ENCODE measurements around the gene FLT4. TPM values are rescaled to one million over a fixed set of nuclear protein-coding genes. Genes with fewer than 3 reads are reported as not detected.

FLT4 gene
- total RNA-seq (2.4 TPM), polyA plus RNA-seq (1 to 10 TPM; 1.2 to 4.0 (median 2.3) TPM)

GRCh38 chr5:180649297-180650039 is at the start of gene FLT4:
Gene FLT4 (minus strand): TSS chr5:180649600. CDS start chr5:180649545, 55 bp downstream.
- peak within 1 kb of the TSS; percentile 67 to 92 (median 76) for H3K27ac Mint-ChIP-seq
- H3K36me3 Mint-ChIP-seq, result no peaks in the 10 kb centered on the region
- H3K36me3 ChIP-seq (ENCODE audit: control insufficient read depth, insufficient read depth, low read length), result no peaks in the 10 kb centered on the region
- peaks cover 51% of the 10 kb centered on the region for H3K27me3 Mint-ChIP-seq
- no peaks in the 10 kb centered on the region for H3K27me3 ChIP-seq (ENCODE audit: control insufficient read depth, insufficient read depth, low read length)
- H3K9me3 ChIP-seq (ENCODE audit: control insufficient read depth in 2 of 2, low read length in 2 of 2), result no peaks in the 10 kb centered on the region
- ATAC-seq (ENCODE audit: low read depth in 2 of 2) (peak; percentile 25 to 46), DNase-seq (peak in 1 of 3 donors; percentile 30)
- H3K27ac ChIP-seq (ENCODE audit: insufficient read depth, low read length, poor library complexity, severe bottlenecking), result no peak within 1 kb of the TSS
- peaks cover 0 to 2% (median 0%) of the 10 kb centered on the region in 7 donors for H3K9me3 Mint-ChIP-seq
- peak within 1 kb of the TSS; percentile 83 to 91 (median 87) for H3K4me3 Mint-ChIP-seq
- peak within 1 kb of the TSS; percentile 53 for H3K4me3 ChIP-seq (ENCODE audit: low read depth, low read length)
- H3K4me1 ChIP-seq (ENCODE audit: control insufficient read depth, insufficient read depth, low read length, poor library complexity, severe bottlenecking), result peaks cover 6% of the 10 kb centered on the region
- peaks cover 0 to 30% (median 8%) of the 10 kb centered on the region in 4 donors for H3K4me1 Mint-ChIP-seq

GRCh38 chr5:180699042-180699441 is 49.6 kb upstream of the FLT4 start:
- no peak overlapping the region for H3K27ac Mint-ChIP-seq
- ATAC-seq (ENCODE audit: low read depth in 2 of 2) (no peak), DNase-seq (no peak)
- H3K4me1 ChIP-seq (ENCODE audit: control insufficient read depth, insufficient read depth, low read length, poor library complexity, severe bottlenecking), result no peaks in the 10 kb centered on the region
- no peaks in the 10 kb centered on the region for H3K27me3 ChIP-seq (ENCODE audit: control insufficient read depth, insufficient read depth, low read length)
- H3K36me3 ChIP-seq (ENCODE audit: control insufficient read depth, insufficient read depth, low read length), result no peaks in the 10 kb centered on the region
- no peak overlapping the region for H3K4me3 ChIP-seq (ENCODE audit: low read depth, low read length)
- no peaks in the 10 kb centered on the region for H3K36me3 Mint-ChIP-seq
- no peaks in the 10 kb centered on the region for H3K9me3 ChIP-seq (ENCODE audit: control insufficient read depth in 2 of 2, low read length in 2 of 2)
- peaks cover 17% of the 10 kb centered on the region for H3K27me3 Mint-ChIP-seq
- H3K4me1 Mint-ChIP-seq, result peaks cover 0 to 4% (median 0%) of the 10 kb centered on the region in 4 donors
- H3K27ac ChIP-seq (ENCODE audit: insufficient read depth, low read length, poor library complexity, severe bottlenecking), result no peak overlapping the region
- no peak overlapping the region for H3K4me3 Mint-ChIP-seq
- peaks cover 0 to 7% (median 2%) of the 10 kb centered on the region in 7 donors for H3K9me3 Mint-ChIP-seq

GRCh38 chr5:180696116-180696515 is 46.7 kb upstream of the FLT4 start:
- Mint-ChIP-seq H3K36me3 (no peaks in the 10 kb centered on the region), H3K4me1 (peaks cover 0 to 23% (median 7%) of the 10 kb centered on the region in 4 donors), H3K27ac (no peak overlapping the region), H3K9me3 (peaks cover 0 to 7% (median 2%) of the 10 kb centered on the region in 7 donors), H3K27me3 (peaks cover 9% of the 10 kb centered on the region), H3K4me3 (no peak overlapping the region)
- Histone ChIP-seq H3K27me3 (ENCODE audit: control insufficient read depth, insufficient read depth, low read length) (peaks cover 6% of the 10 kb centered on the region), H3K36me3 (ENCODE audit: control insufficient read depth, insufficient read depth, low read length) (no peaks in the 10 kb centered on the region), H3K9me3 (ENCODE audit: control insufficient read depth in 2 of 2, low read length in 2 of 2) (no peaks in the 10 kb centered on the region), H3K4me3 (ENCODE audit: low read depth, low read length) (no peak overlapping the region), H3K4me1 (ENCODE audit: control insufficient read depth, insufficient read depth, low read length, poor library complexity, severe bottlenecking) (peaks cover 2% of the 10 kb centered on the region), H3K27ac (ENCODE audit: insufficient read depth, low read length, poor library complexity, severe bottlenecking) (no peak overlapping the region)
- no peak for DNase-seq
- ATAC-seq (ENCODE audit: low read depth in 2 of 2), result no peak

- H3K36me3 ChIP-seq (ENCODE audit: control insufficient read depth, insufficient read depth, low read length), result no peaks in the 10 kb centered on the region
- H3K27me3 ChIP-seq (ENCODE audit: control insufficient read depth, insufficient read depth, low read length), result peaks cover 11% of the 10 kb centered on the region
- peaks cover 13% of the 10 kb centered on the region for H3K27me3 Mint-ChIP-seq
- peaks cover 0 to 4% (median 0%) of the 10 kb centered on the region in 7 donors for H3K9me3 Mint-ChIP-seq
- H3K4me1 Mint-ChIP-seq, result peaks cover 13 to 50% (median 28%) of the 10 kb centered on the region in 4 donors
- no peak overlapping the region for H3K27ac ChIP-seq (ENCODE audit: insufficient read depth, low read length, poor library complexity, severe bottlenecking)
- no peak for ATAC-seq (ENCODE audit: low read depth in 2 of 2)
- H3K27ac Mint-ChIP-seq, result peak overlapping the region in 1 of 3 donors; percentile 11
- H3K4me1 ChIP-seq (ENCODE audit: control insufficient read depth, insufficient read depth, low read length, poor library complexity, severe bottlenecking), result peaks cover 18% of the 10 kb centered on the region
- no peak overlapping the region for H3K4me3 Mint-ChIP-seq
- H3K9me3 ChIP-seq (ENCODE audit: control insufficient read depth in 2 of 2, low read length in 2 of 2), result no peaks in the 10 kb centered on the region
- no peak overlapping the region for H3K4me3 ChIP-seq (ENCODE audit: low read depth, low read length)
- no peaks in the 10 kb centered on the region for H3K36me3 Mint-ChIP-seq
- DNase-seq, result no peak
These were observed 43.0 kb upstream of the FLT4 start for GRCh38 chr5:180692429-180692828.

- peaks cover 18% of the 10 kb centered on the region for H3K4me1 ChIP-seq (ENCODE audit: control insufficient read depth, insufficient read depth, low read length, poor library complexity, severe bottlenecking)
- H3K4me3 Mint-ChIP-seq, result no peak overlapping the region
These were observed 41.6 kb upstream of the FLT4 start for GRCh38 chr5:180691046-180691445.

GRCh38 chr5:180690562-180690961 is 41.2 kb upstream of the FLT4 start:
- Histone ChIP-seq H3K36me3 (ENCODE audit: control insufficient read depth, insufficient read depth, low read length) (no peaks in the 10 kb centered on the region), H3K4me3 (ENCODE audit: low read depth, low read length) (no peak overlapping the region), H3K4me1 (ENCODE audit: control insufficient read depth, insufficient read depth, low read length, poor library complexity, severe bottlenecking) (peaks cover 18% of the 10 kb centered on the region), H3K9me3 (ENCODE audit: control insufficient read depth in 2 of 2, low read length in 2 of 2) (no peaks in the 10 kb centered on the region), H3K27ac (ENCODE audit: insufficient read depth, low read length, poor library complexity, severe bottlenecking) (no peak overlapping the region), H3K27me3 (ENCODE audit: control insufficient read depth, insufficient read depth, low read length) (peaks cover 11% of the 10 kb centered on the region)
- ATAC-seq (ENCODE audit: low read depth in 2 of 2), result no peak
- peaks cover 0 to 3% (median 0%) of the 10 kb centered on the region in 7 donors for H3K9me3 Mint-ChIP-seq
- peaks cover 12% of the 10 kb centered on the region for H3K27me3 Mint-ChIP-seq
- H3K27ac Mint-ChIP-seq, result peak overlapping the region in 1 of 3 donors; percentile 97
- no peaks in the 10 kb centered on the region for H3K36me3 Mint-ChIP-seq
- no peak for DNase-seq
- peak overlapping the region in 1 of 4 donors; percentile 30 for H3K4me3 Mint-ChIP-seq
- H3K4me1 Mint-ChIP-seq, result peaks cover 13 to 55% (median 27%) of the 10 kb centered on the region in 4 donors

More at GRCh38 chr5:180691046-180691445, 41.6 kb upstream of the FLT4 start:
- Mint-ChIP-seq H3K4me1 (peaks cover 13 to 50% (median 27%) of the 10 kb centered on the region in 4 donors), H3K9me3 (peaks cover 0 to 4% (median 0%) of the 10 kb centered on the region in 7 donors), H3K36me3 (no peaks in the 10 kb centered on the region), H3K27ac (peak overlapping the region in 1 of 3 donors; percentile 64), H3K27me3 (peaks cover 13% of the 10 kb centered on the region)
- no peak for DNase-seq
- H3K27me3 ChIP-seq (ENCODE audit: control insufficient read depth, insufficient read depth, low read length), result peaks cover 11% of the 10 kb centered on the region
- H3K9me3 ChIP-seq (ENCODE audit: control insufficient read depth in 2 of 2, low read length in 2 of 2), result no peaks in the 10 kb centered on the region
- H3K4me3 ChIP-seq (ENCODE audit: low read depth, low read length), result no peak overlapping the region
- H3K27ac ChIP-seq (ENCODE audit: insufficient read depth, low read length, poor library complexity, severe bottlenecking), result no peak overlapping the region
- no peak for ATAC-seq (ENCODE audit: low read depth in 2 of 2)
- no peaks in the 10 kb centered on the region for H3K36me3 ChIP-seq (ENCODE audit: control insufficient read depth, insufficient read depth, low read length)

- peak overlapping the region; percentile 55 for H3K27ac ChIP-seq (ENCODE audit: insufficient read depth, low read length, poor library complexity, severe bottlenecking)
- peak overlapping the region; percentile 61 for H3K4me3 ChIP-seq (ENCODE audit: low read depth, low read length)
- H3K36me3 ChIP-seq (ENCODE audit: control insufficient read depth, insufficient read depth, low read length), result no peaks in the 10 kb centered on the region
- ATAC-seq (ENCODE audit: low read depth in 2 of 2), result no peak
- peaks cover 4% of the 10 kb centered on the region for H3K27me3 Mint-ChIP-seq
- H3K4me3 Mint-ChIP-seq, result peak overlapping the region; percentile 49 to 83 (median 70)
- no peaks in the 10 kb centered on the region for H3K9me3 ChIP-seq (ENCODE audit: control insufficient read depth in 2 of 2, low read length in 2 of 2)
- H3K9me3 Mint-ChIP-seq, result peaks cover 0 to 2% (median 0%) of the 10 kb centered on the region in 7 donors
- peak in 2 of 3 donors; percentile 17 to 47 for DNase-seq
- H3K27me3 ChIP-seq (ENCODE audit: control insufficient read depth, insufficient read depth, low read length), result peaks cover 11% of the 10 kb centered on the region
- H3K27ac Mint-ChIP-seq, result peak overlapping the region; percentile 80 to 97 (median 88)
- no peaks in the 10 kb centered on the region for H3K36me3 Mint-ChIP-seq
- peaks cover 19% of the 10 kb centered on the region for H3K4me1 ChIP-seq (ENCODE audit: control insufficient read depth, insufficient read depth, low read length, poor library complexity, severe bottlenecking)
- H3K4me1 Mint-ChIP-seq, result peaks cover 17 to 59% (median 28%) of the 10 kb centered on the region in 4 donors
These were observed 40.4 kb upstream of the FLT4 start for GRCh38 chr5:180689775-180690174.
